Spinal cord (tissue), 10 donors: ENCODE measurements around the gene PLIN1. TPM values are rescaled to one million over a fixed set of nuclear protein-coding genes. Genes with fewer than 3 reads are reported as not detected.

Experiments
- DNase-seq, 6 donors: peaks; one replicate each; pipeline versions ENCODE4 v3.0.0 to v3.0.0-alpha.2; 2013 to 2015; ENCODE audit warnings: low spot score in 6 of 6, low read depth in 4 of 6
- H3K27ac ChIP-seq: one replicate; pipeline ENCODE4 v1.5.1; 2013; ENCODE audit warnings: low read depth, low read length, control low read depth
- H3K27me3 ChIP-seq: one replicate; pipeline ENCODE4 v1.6.1; 2013; ENCODE audit warnings: low read length; ENCODE audit not compliant: control insufficient read depth, insufficient read depth
- H3K36me3 ChIP-seq: one replicate; pipeline ENCODE4 v1.6.1; 2013; ENCODE audit warnings: low read length; ENCODE audit not compliant: control insufficient read depth, insufficient read depth
- H3K4me1 ChIP-seq: one replicate; pipeline ENCODE4 v1.6.1; 2013; ENCODE audit warnings: low read length; ENCODE audit not compliant: control insufficient read depth, insufficient read depth
- H3K4me3 ChIP-seq: one replicate; pipeline ENCODE4 v1.5.1; 2013; ENCODE audit warnings: low read depth, low read length, control low read depth
- H3K9me3 ChIP-seq: one replicate; pipeline ENCODE4 v1.6.1; 2013; ENCODE audit warnings: low read length; ENCODE audit not compliant: control insufficient read depth, insufficient read depth
- WGBS: methylation state at CpG from one replicate; pipeline ENCODE4 v1.1.5; 2013; ENCODE audit warnings: missing lambda C conversion rate; ENCODE audit not compliant: insufficient coverage; 5-methylcytosine and 5-hydroxymethylcytosine counted together
- polyA plus RNA-seq, 2 donors: library from polyadenylated mRNA; unstranded; fragments of 120-200 nt; gene quantifications; one replicate each; pipeline ENCODE4 v1.2.1, GENCODE V29; 2013; ENCODE audit not compliant: insufficient read length in 2 of 2
- total RNA-seq, 2 donors: library from RNA; depleted of rRNA in 1 of 2; stranded (reverse); fragments of 120-200 nt in 1 of 2; fragments of >200 nt in 1 of 2; gene quantifications; one replicate each; pipeline versions ENCODE4 v1.2.3 to v1.2.4, GENCODE V29; 2013 to 2014
- donor health status: healthy.

Gene PLIN1
- total and polyA plus RNA-seq, 4 donors: 0.27 to 1.1 (median 0.72) TPM

DNA sequence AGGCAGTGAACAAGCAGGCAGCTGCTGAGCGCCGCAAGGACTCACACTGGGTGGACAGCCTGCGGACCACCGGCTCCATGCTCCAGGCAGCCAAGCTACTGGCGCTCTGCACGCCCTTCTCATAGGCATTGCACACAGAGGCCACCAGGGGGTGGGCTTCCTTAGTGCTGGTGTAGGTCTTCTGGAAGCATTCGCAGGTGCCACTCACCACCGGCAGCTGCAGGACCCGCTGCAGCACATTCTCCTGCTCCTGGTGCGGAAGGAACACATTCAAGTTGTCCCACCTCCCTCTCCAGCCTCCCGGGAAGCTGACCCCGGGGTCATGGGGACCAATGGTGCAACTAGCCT lies 6.0 kb downstream of the PLIN1 start:
- no peaks in the 10 kb centered on the region for H3K9me3 ChIP-seq
- no peak overlapping the region for H3K27ac ChIP-seq
- no peaks in the 10 kb centered on the region for H3K36me3 ChIP-seq
- WGBS: 58% methylated on average over 10 of the region's 12 CpGs
- no peaks in the 10 kb centered on the region for H3K27me3 ChIP-seq
- H3K4me1 ChIP-seq: peaks cover 10% of the 10 kb centered on the region
- DNase-seq: peak in 1 of 6 donors; percentile 32
- no peak overlapping the region for H3K4me3 ChIP-seq

GRCh38 chr15:89672221-89673164 lies 6.7 kb downstream of the PLIN1 start:
- H3K36me3 ChIP-seq: no peaks in the 10 kb centered on the region
- H3K4me1 ChIP-seq: peaks cover 10% of the 10 kb centered on the region
- WGBS: 61% methylated on average over 10 of the region's 12 CpGs
- no peak overlapping the region for H3K4me3 ChIP-seq
- H3K27me3 ChIP-seq: no peaks in the 10 kb centered on the region
- no peak overlapping the region for H3K27ac ChIP-seq
- peak in 2 of 6 donors; percentile 44 to 49 for DNase-seq
- no peaks in the 10 kb centered on the region for H3K9me3 ChIP-seq

GRCh38 chr15:89671687-89672086 lies 7.5 kb downstream of the PLIN1 start:
- no peak overlapping the region for H3K4me3 ChIP-seq
- no peak for DNase-seq
- H3K9me3 ChIP-seq: no peaks in the 10 kb centered on the region
- WGBS: 84% methylated on average over 3 of the region's 4 CpGs
- H3K4me1 ChIP-seq: peaks cover 10% of the 10 kb centered on the region
- H3K36me3 ChIP-seq: no peaks in the 10 kb centered on the region
- H3K27me3 ChIP-seq: no peaks in the 10 kb centered on the region
- no peak overlapping the region for H3K27ac ChIP-seq

DNA sequence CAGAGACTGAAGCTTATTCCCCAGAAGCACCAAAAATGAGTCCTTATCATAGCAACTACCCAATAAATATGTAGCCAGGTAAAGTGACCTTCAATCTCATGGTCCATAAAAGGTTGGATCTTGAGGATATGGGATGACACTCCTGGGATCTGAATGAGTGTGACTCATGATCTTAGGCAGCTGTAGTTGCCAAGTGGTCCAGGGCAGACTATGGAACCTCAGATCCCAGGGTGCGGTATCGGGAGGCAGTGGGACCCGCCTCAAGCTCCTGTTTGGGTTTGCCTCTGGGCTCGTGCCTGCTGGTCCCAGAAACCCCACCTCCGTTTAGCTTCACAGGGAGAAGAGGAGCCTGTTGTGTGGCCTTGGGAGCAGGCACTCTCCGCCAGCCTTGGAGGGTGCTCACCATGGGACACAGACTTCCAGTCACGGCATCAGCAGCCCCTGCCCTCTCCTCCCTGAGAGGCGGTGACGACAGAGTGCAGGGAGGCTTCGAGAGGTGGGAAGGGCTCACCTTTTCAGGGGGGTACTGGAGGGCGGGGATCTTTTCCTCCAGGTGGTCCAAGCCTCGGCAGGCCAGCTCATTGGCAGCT lies 8.1 kb downstream of the PLIN1 start:
- WGBS: 85% methylated on average over 9 of the region's 12 CpGs
- Histone ChIP-seq H3K4me3 (no peak overlapping the region), H3K4me1 (peaks cover 14% of the 10 kb centered on the region), H3K27ac (no peak overlapping the region), H3K27me3 (no peaks in the 10 kb centered on the region), H3K36me3 (no peaks in the 10 kb centered on the region), H3K9me3 (no peaks in the 10 kb centered on the region)
- DNase-seq: no peak

DNA sequence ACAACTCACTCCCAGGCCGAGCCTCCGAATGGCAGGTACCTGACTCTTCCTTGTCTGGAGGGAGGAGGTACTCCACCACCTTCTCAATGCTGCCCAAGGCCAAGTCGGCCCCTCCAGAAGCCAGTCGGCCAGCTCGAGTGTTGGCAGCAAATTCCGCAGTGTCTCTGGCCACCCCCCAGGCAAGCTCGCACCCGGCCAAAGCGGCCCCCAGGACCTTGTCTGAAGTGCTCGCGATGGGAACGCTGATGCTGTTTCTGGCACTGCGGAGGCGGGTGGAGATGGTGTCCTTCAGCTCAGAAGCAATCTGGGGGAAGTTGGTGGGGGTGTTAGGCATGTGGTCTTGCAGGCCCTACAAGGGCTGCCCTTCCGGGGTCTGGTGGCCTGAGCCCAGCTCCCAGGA lies 9.2 kb downstream of the PLIN1 start:
- peaks cover 23% of the 10 kb centered on the region for H3K4me1 ChIP-seq
- no peaks in the 10 kb centered on the region for H3K36me3 ChIP-seq
- no peaks in the 10 kb centered on the region for H3K9me3 ChIP-seq
- WGBS: 92% methylated on average over 13 of the region's 15 CpGs
- DNase-seq: no peak
- no peak overlapping the region for H3K4me3 ChIP-seq
- H3K27ac ChIP-seq: no peak overlapping the region
- no peaks in the 10 kb centered on the region for H3K27me3 ChIP-seq

GRCh38 chr15:89669309-89669865 lies 9.8 kb downstream of the PLIN1 start:
- H3K27me3 ChIP-seq: no peaks in the 10 kb centered on the region
- WGBS: 89% methylated on average over 7 of the region's 9 CpGs
- no peak for DNase-seq
- no peaks in the 10 kb centered on the region for H3K9me3 ChIP-seq
- H3K36me3 ChIP-seq: no peaks in the 10 kb centered on the region
- H3K27ac ChIP-seq: no peak overlapping the region
- no peak overlapping the region for H3K4me3 ChIP-seq
- peaks cover 26% of the 10 kb centered on the region for H3K4me1 ChIP-seq

DNA sequence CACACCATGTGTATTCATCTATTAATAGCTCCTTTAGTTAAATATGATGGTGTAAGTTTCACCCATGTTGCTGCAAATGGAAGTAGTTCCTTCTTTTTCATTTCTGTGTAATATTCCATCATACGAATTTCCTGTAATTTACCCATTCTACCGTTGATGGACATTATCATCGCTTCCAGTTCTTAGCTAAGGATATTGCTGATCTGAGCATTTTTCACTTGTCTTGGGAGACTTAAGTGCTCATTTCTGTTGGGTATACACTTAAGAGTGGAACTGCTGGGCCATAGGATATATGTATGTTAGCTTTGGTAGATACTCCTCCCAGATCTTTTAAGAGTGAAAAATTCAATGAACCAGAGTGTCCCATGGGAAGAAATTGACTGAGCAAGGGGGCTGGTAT lies 11.0 kb downstream of the PLIN1 start:
- no peak overlapping the region for H3K27ac ChIP-seq
- H3K27me3 ChIP-seq: no peaks in the 10 kb centered on the region
- H3K4me1 ChIP-seq: peaks cover 26% of the 10 kb centered on the region
- H3K36me3 ChIP-seq: no peaks in the 10 kb centered on the region
- no peaks in the 10 kb centered on the region for H3K9me3 ChIP-seq
- no CpG with 5 or more reads among the region's 3 CpGs for WGBS
- DNase-seq: no peak
- H3K4me3 ChIP-seq: no peak overlapping the region

DNA sequence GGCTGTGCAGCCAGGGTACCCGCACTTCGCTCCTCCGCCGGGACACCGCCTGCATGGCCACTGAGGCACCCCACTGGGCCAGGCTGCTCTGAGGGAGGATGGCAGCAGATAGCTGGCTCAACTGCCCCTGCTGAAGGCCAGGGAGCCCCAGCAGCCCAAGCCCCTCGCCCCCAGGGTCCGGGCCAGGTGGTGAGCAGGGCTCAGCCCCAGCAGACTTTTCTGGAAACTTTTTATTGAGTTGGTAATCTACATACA lies 11.5 kb downstream of the PLIN1 start:
- WGBS: 96% methylated on average over 5 of the region's 7 CpGs
- Histone ChIP-seq H3K36me3 (no peaks in the 10 kb centered on the region), H3K27me3 (no peaks in the 10 kb centered on the region), H3K4me3 (no peak overlapping the region), H3K27ac (no peak overlapping the region), H3K9me3 (no peaks in the 10 kb centered on the region), H3K4me1 (peaks cover 25% of the 10 kb centered on the region)
- DNase-seq: no peak

DNA sequence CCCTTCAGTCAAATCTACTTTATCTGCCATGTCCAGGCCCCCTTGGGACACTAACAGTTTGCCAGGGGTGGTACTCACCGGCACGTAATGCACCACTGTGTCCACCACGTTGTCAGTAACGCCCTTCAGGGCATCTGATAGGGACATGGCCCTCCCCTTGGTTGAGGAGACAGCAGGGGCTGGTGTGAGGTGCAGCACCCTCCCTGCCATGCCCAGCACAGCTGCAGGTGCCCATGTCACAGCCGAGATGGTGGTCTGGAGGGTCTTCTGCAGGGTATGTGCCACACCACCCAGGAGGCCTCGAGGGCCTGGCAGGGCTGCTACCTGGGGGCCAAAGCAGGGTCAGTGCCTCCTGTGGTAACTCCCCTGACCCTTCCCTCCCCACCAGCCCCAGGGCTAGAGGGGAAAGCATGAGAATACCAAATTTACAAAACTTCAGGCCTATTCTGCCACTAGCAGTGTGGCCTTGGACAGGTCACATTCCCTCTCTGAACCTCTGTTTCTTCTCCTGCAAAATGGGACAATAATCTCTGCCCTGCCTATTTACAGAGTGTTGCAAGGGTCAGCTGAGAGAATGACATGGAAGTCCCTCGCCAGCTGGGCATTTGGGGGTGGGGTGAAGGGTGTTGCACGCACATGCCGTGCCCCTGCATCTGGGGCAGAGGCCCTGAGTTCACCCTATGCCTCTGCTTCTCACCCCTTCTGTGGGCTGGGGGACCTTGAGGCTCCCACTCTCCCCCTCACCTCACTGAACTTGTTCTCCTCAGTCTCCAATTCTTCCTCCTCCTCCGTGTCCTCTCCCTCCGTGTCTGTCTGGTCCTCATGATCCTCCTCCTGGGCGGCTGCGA lies 12.1 kb downstream of the PLIN1 start:
- no peaks in the 10 kb centered on the region for H3K36me3 ChIP-seq
- 88% methylated on average over 11 of the region's 13 CpGs for WGBS
- no peak overlapping the region for H3K4me3 ChIP-seq
- no peaks in the 10 kb centered on the region for H3K27me3 ChIP-seq
- no peak for DNase-seq
- no peak overlapping the region for H3K27ac ChIP-seq
- H3K4me1 ChIP-seq: peaks cover 19% of the 10 kb centered on the region
- H3K9me3 ChIP-seq: no peaks in the 10 kb centered on the region
